GM13977 (cell line): ENCODE data around the gene MPPED1.

ENCODE experiments used
- DNase-seq: peaks from one replicate; pipeline ENCODE4 v3.0.0; 2012; ENCODE audit warnings: low spot score
- CTCF ChIP-seq: IDR thresholded peaks from 2 replicates; pipeline ENCODE4 v1.5.1; 2012; ENCODE audit warnings: mild to moderate bottlenecking, control low read depth; ENCODE audit not compliant: insufficient read depth; ENCODE audit errors: extremely low read depth, missing control alignments
- in situ Hi-C: fragments of 300-500 bp; cut with MboI; formaldehyde crosslinking; loops from one replicate; pipeline ENCODE4 v1.12.0; 2022; ENCODE audit warnings: low sequenced_read_pairs, low pct_unique_long_range_greater_than_20kb, mixed read lengths, inconsistent platforms; ENCODE audit not compliant: unreplicated experiment

Gene MPPED1

GRCh38 chr22:43451371-43452050 is 39.7 kb downstream of the MPPED1 start:
- no peak for DNase-seq
- in situ Hi-C loops = no loop called here
- no peak for TF ChIP-seq CTCF

- TF ChIP-seq CTCF = no peak
- no peak for DNase-seq
- in situ Hi-C loops = no loop called here
Observed at GRCh38 chr22:43455846-43456245, 44.0 kb downstream of the MPPED1 start.

- no peak for TF ChIP-seq CTCF
- DNase-seq = no peak
- in situ Hi-C loops = no loop called here
Observed at GRCh38 chr22:43457002-43457401, 45.2 kb downstream of the MPPED1 start.

GRCh38 chr22:43462701-43463100 is 50.9 kb downstream of the MPPED1 start:
- TF ChIP-seq CTCF = no peak
- no peak for DNase-seq
- in situ Hi-C loops = no loop called here

GRCh38 chr22:43464809-43465208 is 53.0 kb downstream of the MPPED1 start:
- TF ChIP-seq CTCF = no peak
- no peak for DNase-seq
- in situ Hi-C loops = no loop called here

GRCh38 chr22:43465291-43466015 is 53.6 kb downstream of the MPPED1 start:
- DNase-seq = no peak
- TF ChIP-seq CTCF = no peak
- in situ Hi-C loops = no loop called here

- in situ Hi-C loops = no loop called here
- DNase-seq = no peak
- TF ChIP-seq CTCF = no peak
Observed at GRCh38 chr22:43466710-43467109, 54.9 kb downstream of the MPPED1 start.
